RWPE2 (cell line): Measurements from ENCODE around the gene MYB.
A peak's percentile ranks its signal among the peaks of the same experiment; 100 is the strongest.

Source experiments
- ATAC-seq: fragments of 200-7000 bp; cut with Tn5 transposase; 3 replicates; pipeline ENCODE4 v1.9.1; 2021; ENCODE audit warnings: low read depth
- DNase-seq: peaks from one replicate; pipeline ENCODE4 v3.0.0-alpha.2; 2020; ENCODE audit warnings: low spot score
- H3K27ac ChIP-seq: fragments of 450-650 bp; 2 replicates; pipeline ENCODE4 v1.5.1; 2017; ENCODE audit warnings: mild to moderate bottlenecking; ENCODE audit not compliant: poor library complexity, severe bottlenecking
- H3K27me3 ChIP-seq: fragments of 250-450 bp; sonication (Bioruptor Pico); 2 replicates; pipeline ENCODE4 v1.5.1; 2021; ENCODE audit warnings: mild to moderate bottlenecking, moderate library complexity; ENCODE audit not compliant: insufficient read depth, poor library complexity, severe bottlenecking
- H3K36me3 ChIP-seq: fragments of 250-450 bp; sonication (Bioruptor Pico); 2 replicates; pipeline ENCODE4 v1.5.1; 2020; ENCODE audit warnings: low read depth, mild to moderate bottlenecking, moderate library complexity
- H3K4me1 ChIP-seq: fragments of 250-450 bp; sonication (Bioruptor Pico); 2 replicates; pipeline ENCODE4 v1.5.1; 2021; ENCODE audit warnings: mild to moderate bottlenecking, moderate library complexity; ENCODE audit not compliant: insufficient read depth, poor library complexity, severe bottlenecking
- H3K4me3 ChIP-seq: fragments of 250-450 bp; sonication (Bioruptor Pico); 2 replicates; pipeline ENCODE4 v1.5.1; 2021; ENCODE audit warnings: mild to moderate bottlenecking, moderate library complexity; ENCODE audit not compliant: severe bottlenecking
- H3K9me3 ChIP-seq: fragments of 250-450 bp; sonication (Bioruptor Pico); 2 replicates; pipeline ENCODE4 v1.5.1; 2021; ENCODE audit warnings: mild to moderate bottlenecking, moderate library complexity; ENCODE audit not compliant: severe bottlenecking
- CTCF ChIP-seq: fragments of 450-650 bp; IDR thresholded peaks from one replicate; pipeline ENCODE4 v1.5.1; 2017; ENCODE audit warnings: mild to moderate bottlenecking, moderate library complexity; ENCODE audit not compliant: poor library complexity, severe bottlenecking

Gene MYB

GRCh38 chr6:135170238-135170637 is 10.9 kb upstream of the MYB start:
- no peak overlapping the region for H3K4me3 ChIP-seq
- H3K9me3 ChIP-seq, result no peaks in the 10 kb centered on the region
- ATAC-seq, result no peak
- no peaks in the 10 kb centered on the region for H3K36me3 ChIP-seq
- H3K27me3 ChIP-seq, result no peaks in the 10 kb centered on the region
- no peaks in the 10 kb centered on the region for H3K4me1 ChIP-seq
- no peak overlapping the region for H3K27ac ChIP-seq
- no peak for DNase-seq
- TF ChIP-seq CTCF, result no peak

- Histone ChIP-seq H3K4me1 (no peaks in the 10 kb centered on the region), H3K27me3 (no peaks in the 10 kb centered on the region), H3K36me3 (no peaks in the 10 kb centered on the region), H3K9me3 (no peaks in the 10 kb centered on the region), H3K4me3 (no peak overlapping the region), H3K27ac (no peak overlapping the region)
- ATAC-seq, result peak; percentile 25; the same call in 1 of the 3 replicates
- DNase-seq, result no peak
- TF ChIP-seq CTCF, result no peak
Observed at GRCh38 chr6:135170849-135171248, 10.3 kb upstream of the MYB start.

GRCh38 chr6:135173242-135173988 is 7.7 kb upstream of the MYB start:
- Histone ChIP-seq H3K27ac (no peak overlapping the region), H3K4me1 (no peaks in the 10 kb centered on the region), H3K9me3 (no peaks in the 10 kb centered on the region), H3K36me3 (no peaks in the 10 kb centered on the region), H3K4me3 (no peak overlapping the region), H3K27me3 (no peaks in the 10 kb centered on the region)
- TF ChIP-seq CTCF, result no peak
- ATAC-seq, result no peak
- no peak for DNase-seq

GRCh38 chr6:135173989-135174484 is 7.1 kb upstream of the MYB start:
- H3K36me3 ChIP-seq, result no peaks in the 10 kb centered on the region
- H3K27me3 ChIP-seq, result no peaks in the 10 kb centered on the region
- DNase-seq (no peak), ATAC-seq (no peak)
- H3K27ac ChIP-seq, result no peak overlapping the region
- H3K9me3 ChIP-seq, result no peaks in the 10 kb centered on the region
- no peaks in the 10 kb centered on the region for H3K4me1 ChIP-seq
- H3K4me3 ChIP-seq, result no peak overlapping the region
- no peak for TF ChIP-seq CTCF

GRCh38 chr6:135176058-135176457 is 5.0 kb upstream of the MYB start:
- no peaks in the 10 kb centered on the region for H3K36me3 ChIP-seq
- no peak overlapping the region for H3K4me3 ChIP-seq
- ATAC-seq (no peak), DNase-seq (no peak)
- no peak overlapping the region for H3K27ac ChIP-seq
- H3K27me3 ChIP-seq, result no peaks in the 10 kb centered on the region
- no peaks in the 10 kb centered on the region for H3K4me1 ChIP-seq
- TF ChIP-seq CTCF, result no peak
- H3K9me3 ChIP-seq, result no peaks in the 10 kb centered on the region
